Glomerular visceral epithelial cell (primary cell): ENCODE results near the gene BAIAP2.
A peak's percentile ranks its signal among the peaks of the same experiment; 100 is the strongest.

Source experiments
- DNase-seq: peaks from one replicate; pipeline ENCODE4 v3.0.0-alpha.2; 2016; ENCODE audit errors: extremely low spot score

The BAIAP2 gene

DNA sequence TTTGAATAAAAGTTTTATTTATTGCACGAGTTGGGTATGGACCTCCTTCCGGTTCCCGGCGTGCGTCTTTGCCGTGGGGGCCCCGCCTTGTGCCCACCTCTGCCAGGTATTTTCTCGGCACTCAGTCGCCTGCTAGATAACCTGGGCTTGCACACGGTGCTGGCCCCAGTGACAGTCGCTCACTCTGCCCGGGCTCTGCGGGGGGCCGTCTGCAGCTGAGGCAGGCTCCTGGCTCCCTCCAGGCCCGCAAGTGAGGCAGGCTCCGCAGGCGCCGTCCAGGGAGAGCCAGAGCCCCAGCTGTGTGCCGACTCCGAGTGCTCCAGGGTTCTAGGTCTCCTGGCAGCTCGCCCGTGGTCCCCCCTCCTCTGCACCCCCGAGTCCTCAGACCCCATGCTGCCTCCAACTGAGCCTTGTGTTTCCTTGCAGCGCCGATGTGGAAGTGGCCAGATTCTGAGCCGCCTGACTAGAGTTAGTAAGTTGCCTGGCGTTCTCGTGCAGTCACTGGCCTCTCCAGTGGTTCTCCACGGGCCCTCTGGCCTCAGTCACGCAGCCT is 75.6 kb downstream of the BAIAP2 start:
- DNase-seq = no peak

DNA sequence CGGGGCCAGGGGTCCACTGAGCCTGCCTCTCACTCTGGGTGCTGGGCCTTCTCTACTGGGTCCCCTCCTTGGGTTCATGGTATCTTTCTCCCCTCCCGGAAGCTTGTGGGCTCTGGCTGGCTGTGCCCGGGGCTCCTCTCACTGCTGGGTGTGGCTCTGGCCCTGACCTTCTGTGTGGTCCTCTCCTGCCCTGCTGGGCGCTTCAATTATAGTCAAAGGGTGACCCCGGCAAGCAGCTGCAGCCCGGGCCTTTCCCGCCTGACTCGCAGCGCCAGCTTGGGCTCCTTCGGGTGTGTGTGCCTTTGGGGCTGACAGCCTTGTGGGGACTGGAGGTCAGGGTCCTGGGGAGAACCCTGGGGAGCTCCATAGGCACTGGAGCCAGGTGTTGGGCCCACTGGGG is 76.1 kb downstream of the BAIAP2 start:
- no peak for DNase-seq

DNA sequence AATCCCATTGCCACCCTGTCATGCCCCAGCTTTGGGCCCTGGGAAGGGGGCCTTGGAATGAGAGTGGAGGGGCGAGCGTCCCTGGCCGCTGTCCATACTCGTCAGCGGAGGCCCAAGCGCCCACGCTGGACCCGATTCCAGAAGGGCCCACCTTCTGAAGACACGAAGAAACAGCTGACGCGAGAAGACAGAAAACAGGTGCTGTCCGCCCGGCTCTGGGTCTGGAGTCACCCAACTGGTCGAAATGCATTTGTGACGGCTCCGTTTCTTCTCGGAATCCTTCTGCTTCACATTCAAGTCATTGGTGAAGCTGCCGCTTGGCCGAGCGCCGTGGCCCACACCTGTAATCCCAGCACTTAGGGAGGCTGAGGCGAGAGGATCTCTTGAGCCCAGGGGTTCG is 77.5 kb downstream of the BAIAP2 start:
- no peak for DNase-seq

DNA sequence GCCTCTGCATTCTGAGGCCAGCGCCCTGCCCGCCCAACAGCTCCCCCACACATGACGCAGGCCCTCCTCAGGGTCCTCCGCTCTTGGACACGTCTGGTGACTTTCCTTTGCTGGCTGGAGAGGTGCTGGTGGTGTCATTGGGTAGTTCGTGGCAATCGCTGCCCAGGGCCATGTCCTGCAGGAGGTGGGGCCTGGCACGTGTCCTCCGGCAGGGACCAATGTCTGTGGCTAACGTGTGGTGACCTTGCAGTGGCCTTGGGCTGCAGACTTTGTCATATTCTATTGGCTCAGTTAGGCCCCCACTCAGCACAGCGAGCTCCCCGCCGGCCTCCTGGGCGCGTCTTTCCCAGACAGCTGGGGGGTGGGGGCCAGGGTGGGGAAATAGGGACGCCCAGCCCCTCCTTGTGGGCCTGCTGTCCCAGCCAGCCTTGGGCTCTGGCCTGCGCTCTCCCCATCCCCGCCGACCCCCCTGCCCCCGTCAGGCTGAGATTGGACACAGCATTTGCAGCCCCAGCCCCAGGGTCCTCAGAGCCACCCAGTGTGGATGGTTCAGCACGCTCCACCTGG is 78.3 kb downstream of the BAIAP2 start:
- DNase-seq = no peak

DNA sequence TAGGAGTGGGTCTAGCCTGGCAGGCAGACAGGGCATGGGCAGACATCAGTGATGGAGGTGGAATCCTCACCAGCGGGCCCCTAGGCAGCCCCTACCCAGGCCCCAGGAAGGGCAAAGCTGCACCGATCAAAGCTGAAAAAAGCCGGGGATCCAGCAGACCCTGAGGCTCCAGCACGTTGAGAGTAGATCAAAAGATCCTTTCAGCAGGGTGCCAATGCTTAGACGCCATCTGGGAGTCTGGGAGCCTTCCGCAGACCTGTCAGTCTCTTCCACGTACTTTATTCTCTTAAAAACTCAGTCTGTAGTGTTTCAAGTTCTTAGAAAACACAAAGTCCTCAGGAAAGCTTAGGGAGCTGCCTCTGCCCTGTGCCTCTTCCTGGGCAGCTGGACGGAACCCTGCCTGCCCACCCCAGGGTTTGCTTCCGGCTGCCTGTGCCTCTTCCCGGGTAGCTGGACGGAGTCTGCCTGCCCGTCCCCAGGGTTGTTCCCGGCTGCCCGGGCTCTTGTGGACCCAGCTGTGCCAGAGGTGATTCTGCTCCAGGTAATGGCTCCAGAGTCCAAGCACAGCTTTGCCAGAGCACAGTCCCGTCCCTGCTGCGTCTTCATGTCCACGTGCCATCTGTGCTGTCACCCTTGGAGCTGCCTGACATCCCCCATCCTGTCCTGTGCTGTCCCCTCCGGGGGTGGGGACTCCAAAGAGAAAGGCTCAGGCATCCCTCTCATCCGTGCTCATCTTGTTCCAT is 79.6 kb downstream of the BAIAP2 start:
- DNase-seq = no peak

DNA sequence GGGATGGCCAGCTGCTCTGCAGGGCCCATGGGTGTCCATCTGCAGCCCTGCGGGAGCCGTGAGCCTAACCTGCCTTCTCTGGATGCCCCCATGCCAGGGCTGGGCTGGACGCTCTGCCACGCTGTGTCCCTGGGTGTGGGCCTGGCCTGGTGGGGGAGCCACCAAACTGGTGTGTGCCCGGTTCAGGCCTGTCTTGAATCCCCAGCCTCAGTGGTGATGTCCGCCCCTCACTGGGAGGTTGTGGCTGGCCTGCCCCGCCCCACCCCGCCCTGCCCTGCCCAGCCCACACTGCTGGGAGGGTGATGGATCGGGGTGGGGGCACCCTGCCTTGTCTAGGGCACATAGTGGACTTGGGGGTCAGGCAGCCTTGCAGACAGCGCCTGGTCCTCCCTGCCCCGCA is 80.3 kb downstream of the BAIAP2 start:
- no peak for DNase-seq

DNA sequence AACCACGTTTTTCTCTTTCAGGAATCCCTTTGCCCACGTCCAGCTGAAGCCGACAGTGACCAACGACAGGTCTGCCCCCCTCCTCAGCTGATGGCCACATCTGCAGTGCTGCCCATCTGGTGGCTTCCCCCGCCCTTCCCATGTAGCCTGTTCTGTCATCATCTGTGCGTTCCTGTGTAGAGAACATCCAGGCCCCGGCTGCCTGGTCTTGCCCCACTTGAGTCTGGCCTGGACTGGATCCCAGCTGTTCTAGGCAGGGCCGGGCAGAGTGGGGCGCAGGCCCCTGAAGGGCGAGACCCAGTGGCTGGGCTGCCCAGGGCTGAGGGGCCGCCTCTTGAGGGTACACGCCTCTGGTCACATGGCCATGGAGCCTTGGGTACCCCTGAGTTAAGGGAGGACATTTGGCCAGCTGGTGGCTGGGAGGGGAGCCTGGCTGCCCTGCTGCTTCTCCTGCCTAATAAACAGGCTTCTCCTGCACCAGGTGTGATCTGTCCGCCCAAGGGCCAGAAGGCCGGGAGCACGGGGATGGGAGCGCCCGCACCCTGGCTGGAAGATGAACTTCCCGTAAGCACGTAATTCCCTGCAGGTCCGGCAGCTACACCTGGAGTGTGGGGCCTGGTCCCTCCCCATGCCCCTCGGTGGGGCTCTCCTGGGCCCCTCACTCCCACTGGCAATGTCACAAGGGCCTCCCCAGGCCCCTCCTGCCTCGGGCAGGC is 81.0 kb downstream of the BAIAP2 start:
- DNase-seq = no peak

DNA sequence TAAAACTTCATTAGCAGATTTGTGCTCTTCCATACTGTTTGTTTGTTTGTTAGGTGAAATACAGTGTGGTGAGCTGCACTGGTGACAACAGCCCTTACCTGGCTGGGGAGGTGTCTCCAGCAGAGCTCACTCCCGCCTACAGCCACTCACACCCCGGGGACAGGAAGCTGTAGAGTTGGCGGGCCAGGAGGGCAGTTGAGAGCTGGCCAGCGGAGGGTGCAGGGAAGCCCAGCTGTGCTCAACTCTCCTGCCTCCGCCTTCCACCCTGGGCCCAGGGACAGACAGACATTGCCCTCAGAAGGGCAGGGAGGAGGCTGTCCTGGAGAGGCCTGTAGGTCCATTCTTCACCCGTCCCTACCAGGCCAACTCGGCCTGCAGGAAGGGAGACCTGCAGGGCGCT is 81.8 kb downstream of the BAIAP2 start:
- DNase-seq = no peak

DNA sequence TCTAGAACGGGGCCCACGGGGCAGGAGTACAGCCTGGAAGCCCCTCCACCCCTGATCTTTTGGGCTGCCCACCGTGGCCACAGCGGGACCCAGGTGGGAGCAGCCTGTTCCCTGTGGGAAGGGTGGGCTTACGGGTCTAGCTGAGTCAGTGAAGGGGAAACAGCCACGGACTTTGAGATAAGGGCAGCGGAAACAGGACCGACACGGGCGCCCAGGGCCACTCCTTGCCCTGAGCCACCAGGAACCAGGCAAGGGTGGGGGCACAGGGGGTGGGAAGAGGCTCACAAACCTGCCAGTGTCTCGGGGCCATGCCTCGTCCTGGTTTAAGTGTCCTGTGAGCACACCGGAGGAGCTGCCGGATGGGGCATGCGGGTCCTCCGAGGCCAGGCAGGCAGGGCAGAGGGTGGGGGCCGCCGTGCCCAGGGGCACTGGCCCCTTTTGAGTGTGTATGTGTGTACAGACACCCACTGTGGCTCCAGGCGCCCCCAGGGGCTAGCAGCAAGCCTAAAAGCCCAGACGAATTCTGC is 82.8 kb downstream of the BAIAP2 start:
- no peak for DNase-seq

DNA sequence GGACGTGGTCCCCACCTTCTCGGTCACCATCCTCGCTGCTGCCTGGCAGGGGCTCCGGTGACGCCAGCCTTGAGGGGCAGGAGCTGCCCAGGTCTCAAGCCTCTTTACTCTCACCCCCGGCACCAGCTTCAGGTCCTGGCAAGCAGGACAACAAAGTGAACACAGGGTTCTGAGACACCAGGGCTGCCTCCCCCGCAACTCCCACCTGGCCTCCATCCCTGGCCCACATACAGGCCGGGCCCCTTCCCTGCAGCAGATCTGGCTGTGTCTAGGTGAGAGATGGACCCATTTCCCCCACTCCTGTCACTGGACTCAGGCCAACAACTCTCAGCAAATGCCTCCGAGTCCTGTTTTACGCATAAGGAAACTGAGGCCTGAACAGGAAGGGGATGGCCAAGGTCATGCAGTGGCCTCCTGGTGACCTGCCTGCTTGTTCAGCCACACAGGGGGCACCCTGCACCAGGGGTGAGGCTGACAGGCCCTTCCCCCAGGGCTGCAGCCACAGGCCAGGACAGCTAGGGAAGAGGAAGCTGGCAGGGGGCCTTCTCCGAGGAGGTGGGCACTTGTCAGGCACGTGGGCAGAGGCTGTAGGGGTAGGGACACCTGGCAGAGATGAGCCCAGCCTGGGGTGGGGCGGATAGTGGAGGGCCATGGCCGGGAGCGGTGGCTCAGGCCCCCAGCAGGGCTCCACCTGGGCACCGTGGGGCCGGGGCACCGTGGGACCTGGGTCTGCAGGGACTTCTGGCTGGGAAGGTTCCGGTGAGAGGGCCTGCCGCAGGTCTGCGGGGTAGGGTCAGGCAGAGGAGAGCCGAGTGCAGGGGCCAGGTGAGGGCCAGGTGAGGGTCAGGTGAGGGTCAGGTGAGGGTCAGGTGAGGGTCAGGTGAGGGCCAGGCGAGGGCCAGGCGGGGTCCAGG is 83.6 kb downstream of the BAIAP2 start:
- DNase-seq = no peak

DNA sequence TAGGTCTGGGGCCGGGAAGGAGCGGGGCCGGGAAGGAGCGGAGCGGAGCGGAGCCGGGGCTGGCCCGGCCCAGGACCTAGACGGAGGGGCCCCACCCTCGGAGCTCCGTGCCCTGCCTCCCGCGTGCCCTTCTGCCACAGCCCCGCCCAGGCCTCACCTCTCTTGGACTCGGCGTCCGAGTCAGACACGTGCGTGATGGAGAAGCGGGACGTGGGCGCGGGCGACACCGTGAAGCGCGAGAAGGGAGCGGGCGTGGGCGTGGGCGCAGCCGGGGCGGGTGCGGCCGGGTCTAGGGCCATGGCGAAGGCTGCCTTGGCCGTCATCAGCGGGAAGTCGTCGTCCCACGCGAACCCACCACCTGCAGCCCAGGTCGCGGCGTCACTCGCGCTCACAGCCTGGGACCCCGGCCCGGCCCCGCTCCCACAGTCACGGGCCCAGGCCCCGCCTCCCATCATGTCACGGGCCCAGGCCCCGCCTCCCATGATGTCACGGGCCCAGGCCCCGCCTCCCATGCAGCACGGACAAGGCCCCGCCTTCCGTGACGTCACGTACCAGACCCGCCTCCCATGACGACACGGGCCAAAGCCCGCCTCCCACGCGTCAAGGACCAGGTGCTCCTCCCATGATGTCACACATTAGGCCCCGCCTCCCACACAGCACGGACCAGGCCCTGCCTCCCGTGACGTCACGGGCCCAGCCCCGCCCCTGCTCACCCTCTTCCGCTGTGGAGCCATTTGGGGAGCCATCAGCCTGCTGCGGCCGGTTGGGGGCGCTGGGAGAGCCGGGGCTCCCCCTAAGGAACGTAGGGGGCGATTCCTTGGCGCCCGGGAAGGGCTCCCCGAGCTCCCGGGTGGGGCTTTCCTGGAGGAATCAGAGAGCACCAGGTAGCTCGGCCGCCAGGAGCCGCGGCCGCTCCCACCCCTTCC is 84.5 kb downstream of the BAIAP2 start:
- peak; percentile 87 for DNase-seq

DNA sequence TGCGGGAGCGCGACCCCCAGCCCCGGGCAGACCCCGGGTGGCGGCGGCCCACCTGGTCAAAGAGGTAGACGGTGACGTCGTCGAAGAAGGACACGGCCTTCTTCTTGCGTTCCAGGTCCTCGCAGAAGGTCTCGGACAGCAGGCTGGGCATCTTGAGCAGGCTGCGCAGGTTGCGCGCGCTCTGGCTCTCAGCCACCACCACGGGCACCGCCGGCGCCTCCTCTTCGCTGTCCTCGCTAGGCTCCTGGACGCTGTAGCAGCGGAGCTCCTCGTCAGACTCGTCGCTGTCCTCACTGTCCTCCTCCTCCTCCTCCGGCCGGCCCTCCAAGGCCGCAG is 85.2 kb downstream of the BAIAP2 start:
- no peak for DNase-seq

DNA sequence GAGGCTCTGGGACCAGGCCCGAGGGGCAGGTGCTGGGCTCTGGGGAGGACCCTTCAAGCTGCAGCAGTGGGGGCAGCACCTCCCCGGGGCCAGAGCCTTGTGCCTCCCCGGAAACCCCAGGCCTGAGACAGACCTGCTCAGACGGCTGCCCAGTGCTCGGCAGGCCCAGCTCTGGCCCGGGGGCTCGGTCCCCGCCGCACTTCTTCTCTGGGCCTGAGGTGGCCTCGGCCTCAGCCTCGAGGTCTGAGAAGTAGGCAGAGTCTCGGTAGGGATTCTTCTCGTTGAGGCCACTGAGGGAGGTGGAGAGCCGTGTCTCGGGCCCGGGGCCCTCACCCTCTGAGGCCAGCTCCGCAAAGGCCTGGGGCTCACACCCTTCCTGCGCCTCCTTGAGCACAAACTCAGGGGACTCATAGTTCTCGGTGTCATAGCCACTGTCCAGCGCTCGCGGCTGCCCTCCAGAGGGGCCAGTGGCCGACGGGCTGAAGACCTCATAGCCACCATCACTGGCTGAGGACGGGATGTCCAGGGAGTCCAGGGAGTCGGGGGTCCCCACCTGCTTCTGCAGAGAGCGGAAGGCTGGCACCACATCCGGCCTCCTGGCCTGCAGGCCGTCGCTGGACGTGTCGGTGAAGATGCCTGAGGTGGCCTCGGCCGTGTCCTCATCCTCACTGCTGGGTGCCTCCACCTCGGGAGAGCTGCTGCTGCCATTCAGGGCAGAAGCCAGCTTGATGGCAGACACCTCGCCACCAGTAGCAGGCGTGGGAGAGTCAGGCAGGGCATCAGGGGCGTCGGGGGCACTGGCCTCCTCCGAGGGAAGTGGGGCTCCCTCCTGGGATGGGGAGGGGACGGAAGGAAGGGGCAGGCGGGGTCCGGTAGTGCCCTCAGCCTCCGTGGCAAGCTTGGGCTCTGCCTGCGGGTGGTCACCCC is 86.0 kb downstream of the BAIAP2 start:
- DNase-seq = no peak

DNA sequence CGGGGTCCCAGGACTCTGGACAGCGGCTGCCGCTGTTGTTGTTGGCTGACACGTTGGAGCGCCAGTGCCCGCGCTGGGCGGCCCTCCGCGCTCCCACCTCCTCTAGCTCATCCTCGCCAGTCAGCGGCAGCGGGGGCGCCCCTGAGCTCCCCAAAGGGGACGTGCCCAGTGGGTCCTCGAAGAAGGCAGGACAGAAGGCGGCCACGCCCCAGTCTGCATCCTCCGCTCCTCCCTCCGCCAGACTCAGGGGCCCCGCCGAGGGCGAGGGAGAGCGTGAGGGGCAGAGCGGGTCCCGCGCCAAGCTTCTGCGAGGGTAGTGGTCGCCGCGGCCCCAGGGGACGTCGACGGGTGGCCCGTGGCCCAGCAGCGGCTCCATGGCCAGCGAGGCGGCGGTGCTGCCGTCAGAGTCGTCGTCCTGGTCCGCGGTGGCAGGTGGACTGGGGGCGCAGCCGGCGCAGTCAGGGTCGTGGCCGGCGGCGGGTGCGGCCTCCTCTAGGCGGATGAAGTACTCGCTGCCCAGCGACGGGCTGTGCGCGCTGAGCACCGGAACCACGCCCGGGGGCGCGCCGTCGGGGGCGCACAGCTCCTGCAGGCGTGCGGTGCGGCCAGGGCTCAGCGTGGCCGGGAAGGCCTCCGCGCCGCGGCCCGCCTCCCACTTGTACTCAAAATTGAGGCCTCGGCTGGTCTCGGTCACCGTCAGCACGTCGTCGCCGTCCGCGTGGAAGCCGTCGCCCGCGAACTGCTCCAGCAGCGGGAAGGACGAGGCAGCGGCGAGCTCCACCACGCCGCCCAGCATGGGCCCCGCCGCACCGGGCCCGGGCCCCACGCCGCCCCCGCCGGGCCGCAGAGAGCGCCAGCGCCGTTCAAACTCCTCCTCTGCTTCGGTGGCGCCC is 87.1 kb downstream of the BAIAP2 start:
- DNase-seq = no peak

DNA sequence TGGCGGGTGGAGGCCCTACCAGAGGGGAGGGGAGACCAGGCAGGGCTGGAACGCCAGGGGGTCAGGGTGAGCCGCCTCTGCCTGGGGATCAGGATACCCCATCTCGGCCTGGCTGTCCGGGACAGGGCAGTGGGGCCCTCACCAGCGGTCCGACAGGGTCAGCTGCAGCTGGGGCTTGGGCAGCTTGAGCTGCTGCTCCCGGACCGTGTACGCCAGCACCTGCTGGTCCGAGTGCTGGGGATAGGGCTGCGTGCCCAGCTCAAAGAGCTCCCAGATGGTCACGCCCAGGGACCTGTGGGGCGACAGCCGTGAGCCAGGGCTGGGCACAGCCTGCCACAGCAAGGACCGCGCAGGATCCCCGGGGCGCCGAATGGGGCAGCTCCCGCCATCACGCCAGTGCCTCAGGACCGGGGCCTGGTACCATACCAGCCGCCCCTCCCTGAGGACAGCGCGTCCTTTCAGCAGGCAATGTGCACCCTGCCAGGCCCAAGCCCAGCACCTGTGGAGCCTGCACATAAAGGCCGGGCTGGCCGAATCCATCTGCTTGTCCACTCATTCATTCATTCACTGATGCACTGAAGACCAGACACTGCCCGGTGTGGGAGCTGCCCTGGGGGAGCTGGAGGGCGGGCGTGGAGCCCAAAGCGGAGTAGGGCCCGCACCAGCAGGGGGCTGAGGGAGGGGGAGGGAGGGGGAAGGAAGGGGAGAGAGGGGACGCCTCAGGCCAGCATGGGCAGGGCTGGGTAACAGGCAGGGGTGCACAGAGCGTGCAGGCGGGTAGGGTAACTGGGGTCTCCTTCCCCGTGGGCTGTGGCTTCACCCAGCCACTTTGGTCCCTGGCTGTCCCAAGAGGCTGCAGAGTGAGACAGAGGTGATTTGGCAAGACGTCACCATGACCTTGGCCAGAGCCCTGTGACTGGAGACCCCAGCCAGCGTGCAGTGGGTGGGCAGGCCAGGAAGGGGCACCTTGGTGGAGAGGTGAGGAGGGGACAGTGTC is 88.4 kb downstream of the BAIAP2 start:
- no peak for DNase-seq

DNA sequence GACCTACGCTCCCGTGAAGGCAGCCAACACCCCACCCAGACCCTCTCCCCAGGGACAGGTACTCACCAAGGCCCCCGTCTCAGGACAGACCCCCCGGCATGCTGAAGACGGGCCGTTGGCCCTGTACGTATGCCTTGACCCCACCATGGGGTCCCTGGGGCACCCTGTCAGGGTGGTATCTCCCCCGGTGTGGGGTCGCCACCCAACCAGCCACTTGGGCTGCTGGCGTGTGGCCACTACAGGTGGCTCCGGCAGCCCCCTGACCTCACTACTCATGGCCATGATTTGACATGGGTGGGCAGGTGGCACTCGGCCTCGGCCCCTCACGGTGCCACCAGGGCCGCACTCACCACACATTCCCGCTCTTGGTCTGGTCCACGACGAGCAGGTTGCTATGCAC is 89.4 kb downstream of the BAIAP2 start:
- no peak for DNase-seq

DNA sequence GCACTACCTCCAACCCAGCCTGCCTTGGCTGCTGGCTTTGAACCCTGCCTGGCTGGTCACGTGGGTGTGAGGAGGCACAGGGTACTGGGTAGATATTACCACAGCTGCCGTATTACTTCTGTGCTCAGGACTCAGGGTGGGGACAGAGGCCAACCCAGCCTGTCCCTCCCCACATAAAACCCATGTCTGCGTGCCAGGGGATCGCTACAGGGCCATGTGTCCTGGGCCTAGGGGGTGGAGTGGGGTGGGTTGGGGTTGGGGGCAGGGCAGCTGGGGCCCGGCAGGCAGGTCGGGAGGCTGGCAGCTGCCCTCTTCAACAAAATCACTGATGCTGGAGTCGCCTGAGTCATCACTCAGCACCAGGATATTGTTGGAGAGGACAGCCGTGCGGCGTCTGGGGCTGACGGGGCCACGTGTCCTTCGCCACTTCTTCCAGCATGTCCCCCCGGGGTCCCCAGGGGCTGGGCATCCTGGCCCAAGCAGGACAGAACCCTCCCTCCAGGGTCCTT is 90.7 kb downstream of the BAIAP2 start:
- peak; percentile 7 for DNase-seq
